HepG2 (cell line): ENCODE data around the gene BTBD8. TPM values are rescaled to one million over a fixed set of nuclear protein-coding genes. Genes with fewer than 3 reads are reported as not detected.

Experiments used
- ATAC-seq: fragments of 200-7000 bp; cut with Tn5 transposase; 3 replicates; pipeline ENCODE4 v1.9.1; 2020; ENCODE audit warnings: mild to moderate bottlenecking, moderate library complexity
- BruUV-seq: library from RNA; stranded (reverse); fragments of 400-500 nt; replicated peaks from 2 replicates; lab custom pipeline; 2021; lab: Mats Ljungman, UMichigan
- CTCF ChIA-PET: fragments of 300-600 bp; formaldehyde crosslinking; extraction: SDS; loops from one replicate; lab custom pipeline; 2021; ENCODE audit warnings: low total read pairs, inconsistent platforms, low intra/inter-chr PET ratio; lab: Yijun Ruan, JAX
- POLR2A ChIA-PET: fragments of 350-600 bp; sonication (Branson Sonifier 250); formaldehyde crosslinking; loops from one replicate; lab custom pipeline; 2020; ENCODE audit warnings: antibody characterized with exemption, inconsistent platforms; lab: Yijun Ruan, JAX
- DNase-seq: peaks from one replicate; pipeline ENCODE4 v3.0.0-alpha.2; 2015; ENCODE audit warnings: low spot score
- FAIRE-seq: peaks from 3 replicates; lab custom pipeline; 2011; peaks lifted over from hg19 to GRCh38; lab: Jason Lieb, UNC
- H2AFZ ChIP-seq: one replicate; pipeline ENCODE4 v1.6.1; 2011; ENCODE audit warnings: low read length, inconsistent platforms
- H3K27ac ChIP-seq: fragments of 300-600 bp; 3 replicates; pipeline ENCODE4 v1.8.0; 2011; ENCODE audit warnings: mixed run types, mild to moderate bottlenecking, mixed read lengths, low read length, inconsistent platforms; ENCODE audit not compliant: insufficient read depth; ENCODE audit errors: extremely low read length
- H3K27me3 ChIP-seq, 2 experiments: fragments of 200-600 bp in 1 of 2; 2 replicates in 1 of 2; 3 replicates in 1 of 2; pipeline versions ENCODE4 v1.6.0 to v1.8.0; 2011; ENCODE audit warnings: low read length in 2 of 2, mild to moderate bottlenecking in 2 of 2, moderate library complexity in 2 of 2, inconsistent platforms in 1 of 2; ENCODE audit not compliant: insufficient read depth in 2 of 2, control insufficient read depth in 1 of 2
- H3K36me3 ChIP-seq, 2 experiments: fragments of 200-600 bp in 1 of 2; replicated peaks in 1 of 2; 2 replicates in 1 of 2; 3 replicates in 1 of 2; pipeline versions ENCODE4 v1.5.1 to v1.8.0; 2011; ENCODE audit warnings: low read length in 2 of 2, inconsistent platforms in 1 of 2; ENCODE audit not compliant: insufficient read depth in 2 of 2, control insufficient read depth in 1 of 2
- H3K4me1 ChIP-seq: 2 replicates; pipeline ENCODE4 v1.5.1; 2012; ENCODE audit warnings: low read length, inconsistent platforms; ENCODE audit not compliant: insufficient read depth
- H3K4me2 ChIP-seq: 2 replicates; pipeline ENCODE4 v1.6.0; 2011; ENCODE audit warnings: low read depth, low read length, inconsistent platforms
- H3K4me3 ChIP-seq, 3 experiments: fragments of 200-600 bp in 1 of 3; sonication (generic), shearing (Covaris generic) in 1 of 3; replicated peaks in 1 of 3; 2 replicates each; pipeline ENCODE4 v1.5.1; 2011 to 2016; ENCODE audit warnings: low read length in 3 of 3, inconsistent platforms in 2 of 3, low read depth in 2 of 3, mild to moderate bottlenecking in 2 of 3, control low read depth in 1 of 3, mixed read lengths in 1 of 3; ENCODE audit not compliant: insufficient read depth in 1 of 3
- H3K79me2 ChIP-seq: one replicate; pipeline ENCODE4 v1.6.1; 2011; ENCODE audit warnings: low read length, inconsistent platforms; ENCODE audit not compliant: insufficient read depth
- H3K9ac ChIP-seq: 2 replicates; pipeline ENCODE4 v1.6.0; 2011; ENCODE audit warnings: mild to moderate bottlenecking, low read depth, low read length, inconsistent platforms; ENCODE audit not compliant: insufficient read depth
- H3K9me3 ChIP-seq: 2 replicates; pipeline ENCODE4 v1.5.1; 2012; ENCODE audit warnings: mild to moderate bottlenecking, low read length
- H4K20me1 ChIP-seq: 2 replicates; pipeline ENCODE4 v1.6.0; 2011; ENCODE audit warnings: inconsistent platforms, mild to moderate bottlenecking, low read length, moderate library complexity; ENCODE audit not compliant: insufficient read depth
- GMEB2 ChIP-seq: IDR thresholded peaks from 2 replicates; pipeline ENCODE4 v1.6.1; 2016; ENCODE audit warnings: missing biosample characterization, missing genetic modification reagents, low read depth
- HCFC1 ChIP-seq: fragments of 150-350 bp; IDR thresholded peaks from 2 replicates; pipeline ENCODE4 v1.6.1; 2014; ENCODE audit warnings: low read depth, low read length
- JDP2 ChIP-seq: sonication (generic); formaldehyde crosslinking; IDR thresholded peaks from 2 replicates; pipeline ENCODE4 v1.8.1; 2022; ENCODE audit warnings: missing genetic modification reagents, borderline replicate concordance
- MTERF4 ChIP-seq: sonication (generic); formaldehyde crosslinking; IDR thresholded peaks from 2 replicates; pipeline ENCODE4 v1.8.0; 2023; ENCODE audit warnings: mild to moderate bottlenecking, missing genetic modification reagents
- RBM39 ChIP-seq: fragments of 200-400 bp; formaldehyde crosslinking; IDR thresholded peaks from one replicate; pipeline ENCODE4 v1.6.1; 2018; ENCODE audit warnings: antibody characterized with exemption, mild to moderate bottlenecking, low read depth, low read length; ENCODE audit not compliant: poor library complexity, severe bottlenecking
- TRIM22 ChIP-seq: fragments of 450-650 bp; IDR thresholded peaks from 2 replicates; pipeline ENCODE4 v1.6.1; 2017
- ZMAT3 ChIP-seq: sonication (generic); formaldehyde crosslinking; conservative IDR thresholded peaks from 2 replicates; pipeline ENCODE4 v1.7.0; 2021; ENCODE audit warnings: missing genetic modification reagents
- WGBS: methylation state at CpG from one replicate; pipeline ENCODE4 v1.1.6; 2017; ENCODE audit warnings: low lambda C conversion rate; 5-methylcytosine and 5-hydroxymethylcytosine counted together
- in situ Hi-C: cut with HindIII; loops from 2 replicates; pipeline ENCODE4 v1.10.0; 2017; ENCODE audit warnings: low pct_unique_long_range_greater_than_20kb; ENCODE audit not compliant: extremely low pct_ligation_motif_present
- intact Hi-C: fragments of 100-400 bp; cut with micrococcal nuclease; formaldehyde crosslinking; loops from one replicate; pipeline ENCODE4 v1.10.0; 2022; ENCODE audit not compliant: unreplicated experiment
- polyA plus RNA-seq, 8 experiments: library from polyadenylated mRNA; depleted of rRNA in 3 of 8; stranded (reverse) in 7 of 8; unstranded in 1 of 8; fragments of >200 nt; fragmentation: Illumina TruSeq in 4 of 8; extraction: Trizol in 4 of 8; gene quantifications; 2 replicates each; pipeline versions ENCODE4 v1.2.1 to v1.2.3, GENCODE V29; 2011 to 2016; ENCODE audit warnings: low read depth in 4 of 8, missing spikeins in 1 of 8, mixed read lengths in 1 of 8; ENCODE audit not compliant: insufficient read depth in 1 of 8
- total RNA-seq, 5 experiments: library from RNA; depleted of rRNA; stranded (reverse); fragments of >200 nt; fragmentation: Illumina TruSeq; extraction: Trizol; gene quantifications; 2 replicates each; pipeline ENCODE4 v1.2.3, GENCODE V29; 2016; ENCODE audit warnings: low read depth in 1 of 5

The BTBD8 gene
- total and polyA plus RNA-seq, 2 of the 13 experiments (the other 11 are each of a cell fraction or from before 2014, with no cell fraction given): 0.41 to 1.8 TPM

GRCh38 chr1:92201973-92202372 lies 121.8 kb downstream of the BTBD8 start:
- H3K36me3 ChIP-seq: no peaks in the 10 kb centered on the region
- DNase-seq: no peak
- FAIRE-seq: no peak
- BruUV-seq: no TSS peak
- H3K27ac ChIP-seq: no peak overlapping the region
- H3K4me3 ChIP-seq: no peak overlapping the region
- no peak for TF ChIP-seq MTERF4
- TF ChIP-seq JDP2: no peak
- no peak for TF ChIP-seq RBM39
- no peak for TF ChIP-seq ZMAT3
- TF ChIP-seq HCFC1: no peak
- no peak for TF ChIP-seq TRIM22
- TF ChIP-seq GMEB2: no peak
- TF ChIP-seq, all 625 proteins: peak for 0
- Histone ChIP-seq H3K9me3 (peaks cover 4% of the 10 kb centered on the region; the same call in 1 of the 2 replicates), H3K9ac (no peak overlapping the region), H4K20me1 (no peaks in the 10 kb centered on the region), H2AFZ (no peak overlapping the region), H3K79me2 (no peaks in the 10 kb centered on the region), H3K27me3 (no peaks in the 10 kb centered on the region), H3K4me2 (no peak overlapping the region), H3K4me1 (no peaks in the 10 kb centered on the region)
- ChIA-PET CTCF (no interaction called here), POLR2A (no interaction called here)
- intact Hi-C loops: no loop called here
- WGBS: 21% methylated on average over 5 of the region's 5 CpGs
- no peak for ATAC-seq
- in situ Hi-C loops: no loop called here
